NOMO-1 treated with dmso at 0.1 percent for 144 hours (cell line): Measurements from ENCODE around the gene MACROD2.

ENCODE experiments used
- DNase-seq: peaks from one replicate; lab custom pipeline; 2025; ENCODE audit not compliant: unreplicated experiment; lab: John Stamatoyannopoulos, UW

The MACROD2 gene

DNA sequence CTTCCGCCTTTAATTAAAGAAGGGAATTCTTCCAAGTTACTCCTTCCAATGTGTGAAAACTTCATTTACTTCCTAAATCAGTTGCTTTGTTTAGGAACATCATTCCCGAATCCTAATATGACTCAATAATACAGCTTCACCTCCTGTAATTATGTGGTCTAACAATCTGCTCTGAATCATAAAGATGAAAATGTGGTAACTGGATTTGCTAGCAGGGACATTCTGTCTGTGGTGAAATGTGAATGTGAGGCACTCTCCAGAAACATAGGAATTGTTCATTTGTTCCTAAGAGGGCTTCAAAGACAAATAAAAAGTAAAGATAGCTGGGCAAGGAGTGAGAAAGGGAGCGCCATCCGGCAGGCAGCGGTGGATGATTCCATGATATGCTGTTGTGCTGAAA, 1899.8 kb downstream of the MACROD2 start:
- DNase-seq: no peak

DNA sequence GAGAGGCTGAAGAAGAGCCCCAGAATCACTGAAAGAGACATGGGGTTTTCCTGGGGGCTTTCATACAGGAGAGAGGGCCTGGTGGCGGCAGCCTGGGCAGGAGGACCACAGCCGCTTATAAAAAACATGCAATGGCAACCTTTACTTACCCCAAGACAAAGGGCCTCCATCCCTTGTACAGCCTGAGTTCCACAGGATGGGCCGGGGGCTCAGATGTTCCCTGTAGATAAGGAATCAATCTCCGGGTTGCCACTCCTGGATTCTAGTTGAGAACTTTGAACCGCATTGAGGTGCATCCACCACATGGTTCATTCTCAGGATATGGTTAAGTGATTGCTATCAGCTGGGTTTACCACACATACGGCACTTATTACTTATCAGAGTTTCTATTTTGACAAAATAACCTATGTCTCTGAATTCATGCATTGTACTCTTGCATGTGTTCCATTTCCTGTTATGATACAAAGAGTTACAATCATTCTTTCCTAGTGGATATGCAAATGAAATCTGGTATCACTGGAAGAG, 1900.3 kb downstream of the MACROD2 start:
- DNase-seq: no peak

DNA sequence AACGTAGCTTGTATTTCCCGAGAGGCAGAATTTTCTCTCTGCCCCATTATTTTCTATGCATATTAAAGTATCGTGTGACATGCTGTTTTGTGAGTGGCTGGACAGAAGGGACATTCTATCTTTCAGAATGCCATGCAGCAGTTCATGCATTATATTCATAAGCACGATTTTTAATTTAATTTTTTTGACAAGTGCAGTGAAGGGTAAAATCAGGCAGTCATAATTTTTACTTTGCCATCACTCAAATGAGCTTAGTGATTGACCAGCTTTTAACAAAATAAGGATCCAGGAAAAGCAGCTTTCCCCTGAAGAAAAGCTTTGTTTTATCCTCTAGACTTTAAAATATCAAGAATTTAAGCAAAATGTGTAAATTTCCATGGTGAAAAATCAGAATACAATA, 1904.7 kb downstream of the MACROD2 start:
- DNase-seq: no peak

DNA sequence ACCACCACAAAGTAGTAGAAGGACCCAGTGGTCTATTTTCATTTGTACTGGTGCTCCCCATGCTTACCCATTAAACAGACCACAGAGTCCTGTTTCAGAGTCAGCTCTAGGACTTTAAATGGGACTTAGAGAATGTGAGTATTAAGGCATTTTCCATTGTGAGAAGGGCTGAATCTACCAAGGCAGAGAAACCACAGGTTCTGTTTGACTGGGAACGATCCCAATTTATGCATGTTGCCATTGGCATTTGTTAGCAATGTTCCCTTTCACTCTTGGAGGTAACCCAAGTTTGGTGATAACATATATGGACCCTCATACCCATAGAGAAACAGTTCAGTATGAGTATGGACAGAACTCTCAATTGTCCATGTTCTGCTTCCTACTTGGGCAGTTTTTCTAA, 1905.1 kb downstream of the MACROD2 start:
- DNase-seq: no peak

DNA sequence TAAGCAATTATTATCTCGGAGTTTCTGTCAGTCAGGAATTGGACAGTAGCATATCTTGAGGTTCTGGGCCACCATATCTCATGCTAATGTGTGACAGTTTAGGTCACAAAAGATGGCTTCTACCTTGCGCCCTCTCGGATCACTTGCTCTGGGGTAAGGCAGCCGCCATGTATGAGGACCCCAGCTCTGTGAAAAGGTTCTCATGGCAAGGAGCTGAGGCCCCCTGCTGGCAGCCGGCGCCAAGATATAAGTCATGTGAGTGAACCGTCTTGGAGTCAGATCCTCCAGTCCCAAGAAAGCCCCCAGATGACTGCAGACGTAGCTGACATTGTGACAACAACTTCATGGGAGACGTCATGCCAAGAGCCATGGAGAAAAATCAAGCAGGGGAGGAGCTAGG, 1907.2 kb downstream of the MACROD2 start:
- DNase-seq: no peak

DNA sequence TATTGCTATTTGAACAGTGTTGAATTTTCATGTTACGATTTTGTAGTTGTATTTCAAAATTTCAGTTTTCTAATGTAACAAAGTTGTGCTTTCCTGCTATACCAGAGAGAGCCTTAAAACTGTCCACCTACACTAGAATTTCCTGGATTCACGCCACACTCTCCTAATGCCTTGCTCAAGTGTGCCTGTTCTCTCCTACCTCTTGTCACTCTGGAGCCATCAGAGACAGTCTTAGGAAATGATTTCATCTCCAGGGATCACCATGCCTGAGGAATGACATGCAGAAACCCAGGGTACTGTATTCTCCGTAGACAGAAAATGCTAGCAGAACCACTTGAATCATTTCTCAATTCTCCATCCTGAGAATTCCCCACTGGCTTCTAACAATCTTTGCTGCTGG, 1910.3 kb downstream of the MACROD2 start:
- no peak for DNase-seq

DNA sequence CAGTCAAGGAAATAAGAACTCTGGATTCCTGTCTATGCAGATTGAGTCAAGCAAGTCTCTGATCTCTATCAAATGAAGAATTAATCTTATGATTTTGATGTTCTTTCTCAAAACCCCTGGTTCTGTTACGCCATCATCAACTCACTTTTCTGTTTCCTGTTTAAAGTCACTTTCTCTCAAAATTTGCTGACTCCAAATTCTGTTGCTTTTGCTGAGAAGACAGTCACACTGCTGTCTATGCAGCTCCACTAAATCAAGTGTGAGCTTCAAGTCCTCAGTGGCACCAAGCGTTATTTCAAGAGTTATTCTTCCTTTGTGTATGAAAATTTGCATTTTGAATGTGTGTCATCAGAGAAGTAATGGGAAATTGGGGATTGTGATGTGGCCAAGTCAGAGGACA, 1914.7 kb downstream of the MACROD2 start:
- no peak for DNase-seq

DNA sequence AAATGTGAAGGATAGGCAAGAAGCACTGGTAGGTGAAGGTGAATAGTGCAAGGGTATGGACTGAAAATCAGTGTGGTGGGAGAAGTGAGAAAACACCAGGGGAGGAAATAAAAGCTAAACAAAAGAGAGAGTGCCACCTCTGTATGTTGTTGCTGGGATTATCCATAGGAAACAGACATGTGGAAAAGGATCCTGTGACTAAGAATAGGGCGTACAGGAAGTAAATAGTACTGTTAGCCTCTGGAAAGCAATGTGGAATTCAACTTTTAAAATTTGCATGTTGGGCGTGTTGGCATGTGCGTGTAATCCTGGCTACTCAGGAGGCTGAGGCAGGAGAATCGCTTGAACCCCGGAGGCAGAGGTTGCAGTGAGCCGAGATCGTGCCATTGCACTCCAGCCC, 1916.3 kb downstream of the MACROD2 start:
- no peak for DNase-seq

DNA sequence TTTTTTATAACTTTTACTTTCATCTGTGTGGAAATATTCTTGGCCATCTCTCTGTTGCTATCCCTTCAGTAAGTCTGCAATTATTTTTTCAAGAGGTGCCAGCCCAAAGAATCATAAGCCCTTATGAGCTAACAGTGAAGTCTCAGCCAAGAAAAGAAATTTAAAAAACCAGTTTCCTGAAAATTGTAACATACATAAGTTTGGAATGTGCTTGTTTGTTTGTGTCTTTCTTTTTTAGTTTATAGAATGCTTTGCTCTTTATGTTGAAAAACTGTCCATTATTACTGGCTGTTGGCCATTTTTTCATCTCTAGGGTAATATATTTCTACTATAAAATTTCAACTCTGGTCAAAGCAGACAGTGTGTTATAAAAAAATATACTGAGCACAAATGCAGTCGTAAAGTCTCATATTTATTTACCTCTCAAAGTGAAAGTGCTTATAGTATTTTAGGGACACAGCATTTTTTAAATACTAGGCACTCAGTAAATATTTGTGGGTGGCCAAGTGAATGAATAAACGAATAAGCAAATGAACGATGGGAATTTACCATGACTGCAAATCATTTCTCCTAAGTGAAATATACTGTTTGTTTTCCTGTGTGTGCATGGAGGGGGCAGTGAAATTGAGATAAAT, 1918.2 kb downstream of the MACROD2 start:
- DNase-seq: no peak

DNA sequence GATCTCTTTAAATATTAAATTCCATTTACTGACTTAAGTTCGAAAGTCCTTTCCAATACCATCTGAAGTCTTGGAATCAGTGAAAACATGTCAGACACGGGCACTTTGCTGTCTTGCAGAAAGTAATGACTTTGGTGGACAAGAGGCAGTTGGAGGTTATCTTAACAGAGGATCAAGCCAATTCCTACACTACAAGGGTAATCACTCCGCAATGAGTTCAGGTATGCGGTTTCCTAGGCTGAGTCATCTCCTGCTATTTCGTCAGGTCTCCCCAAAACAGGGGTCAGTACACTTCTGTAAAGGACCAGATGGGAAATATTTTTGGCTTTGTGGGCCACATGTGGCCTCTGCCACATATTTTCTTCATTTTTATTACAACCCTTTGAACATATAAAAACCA, 1921.3 kb downstream of the MACROD2 start:
- no peak for DNase-seq

DNA sequence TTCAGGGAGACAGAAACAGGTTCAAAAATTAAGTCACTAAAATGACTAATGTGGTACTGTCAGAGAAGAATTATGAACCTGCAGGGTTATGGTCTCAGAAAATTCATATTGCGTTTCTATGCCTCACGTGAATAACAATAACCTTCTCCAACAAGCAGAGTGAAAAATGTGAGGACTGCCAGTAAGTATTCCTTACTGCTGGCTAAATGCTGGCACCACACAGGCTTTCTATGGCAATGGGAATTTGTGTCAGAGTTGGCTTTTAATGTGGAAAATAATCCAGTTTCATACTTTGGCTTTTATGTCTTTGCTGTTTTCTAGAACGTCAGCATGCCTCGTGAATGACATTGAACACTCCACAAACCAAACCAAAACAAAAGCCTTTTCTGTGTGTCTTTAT, 1922.0 kb downstream of the MACROD2 start:
- DNase-seq: no peak

DNA sequence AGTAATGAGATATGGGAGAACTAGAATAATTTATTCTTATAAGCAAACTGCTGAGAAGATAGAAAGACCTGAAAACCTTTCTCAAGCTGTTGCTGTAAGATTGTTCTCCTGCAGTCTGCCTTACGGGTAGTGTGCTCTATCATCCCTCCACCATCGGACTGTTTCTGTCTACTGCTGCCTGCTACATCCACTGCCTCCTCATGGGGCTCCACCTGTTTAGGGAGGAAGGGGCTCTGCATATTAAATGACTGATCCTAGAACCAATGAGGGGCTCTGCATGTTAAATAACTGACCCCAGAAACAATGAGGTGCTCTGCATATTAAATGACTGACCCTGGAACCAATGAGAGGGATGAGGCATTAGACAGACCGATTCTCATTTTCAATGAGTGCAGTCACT, 1923.3 kb downstream of the MACROD2 start:
- no peak for DNase-seq

DNA sequence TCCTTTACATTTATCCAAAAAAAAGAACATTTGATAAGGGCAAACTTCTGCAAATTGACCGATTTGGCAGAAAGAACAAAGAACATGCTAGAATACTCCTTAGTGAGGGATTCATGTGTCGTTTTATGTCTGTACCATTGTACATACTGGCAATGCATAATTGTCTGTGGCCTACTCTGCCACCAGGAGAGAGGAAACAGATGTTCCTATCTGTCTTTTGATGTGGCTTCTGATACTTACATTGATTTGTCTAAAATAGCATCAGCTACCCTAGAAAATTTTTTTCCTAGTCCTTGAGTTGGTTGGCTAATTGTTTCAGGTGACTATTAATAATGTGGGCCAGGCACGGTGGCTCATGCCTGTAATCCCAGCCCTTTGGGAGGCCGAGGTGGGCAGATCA, 1923.8 kb downstream of the MACROD2 start:
- DNase-seq: no peak

DNA sequence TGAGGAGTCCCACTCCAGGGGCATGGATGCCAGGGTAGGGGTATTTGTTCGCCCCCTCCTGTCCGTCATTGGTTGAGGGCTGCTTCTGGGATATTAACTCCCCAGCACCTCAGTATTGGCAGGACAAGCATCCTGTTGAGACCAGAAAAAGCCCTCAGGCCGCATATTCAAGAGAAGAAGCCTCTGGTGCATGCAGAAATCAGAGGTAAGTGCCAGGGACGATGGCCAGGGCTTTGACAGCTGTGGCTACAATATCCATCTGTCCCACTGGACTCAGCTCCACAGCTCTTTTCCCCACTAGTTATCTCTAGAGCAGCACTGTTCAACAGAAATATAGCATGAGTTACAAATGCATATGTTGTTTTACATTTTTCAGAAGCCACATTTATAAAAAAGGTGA, 1926.6 kb downstream of the MACROD2 start:
- no peak for DNase-seq

DNA sequence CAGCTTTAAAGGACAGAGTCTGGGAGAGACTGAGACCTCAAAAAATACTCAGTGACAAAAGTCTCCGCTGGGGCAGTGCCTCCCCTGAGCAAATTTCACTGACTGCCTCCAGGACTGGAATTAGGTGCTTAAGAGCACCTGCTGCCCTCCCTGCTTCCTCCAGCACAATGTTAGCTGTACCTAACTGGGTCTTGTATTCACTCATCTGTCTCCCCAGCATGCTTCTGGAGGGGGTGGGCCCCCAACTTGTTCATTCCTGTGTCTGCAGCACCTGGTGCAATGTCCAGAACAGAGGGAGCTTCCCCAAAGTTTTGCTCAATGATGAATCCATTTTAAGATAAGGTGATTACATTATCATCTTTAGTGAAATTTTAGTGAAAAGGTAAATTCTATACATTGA, 1927.2 kb downstream of the MACROD2 start:
- DNase-seq: no peak

DNA sequence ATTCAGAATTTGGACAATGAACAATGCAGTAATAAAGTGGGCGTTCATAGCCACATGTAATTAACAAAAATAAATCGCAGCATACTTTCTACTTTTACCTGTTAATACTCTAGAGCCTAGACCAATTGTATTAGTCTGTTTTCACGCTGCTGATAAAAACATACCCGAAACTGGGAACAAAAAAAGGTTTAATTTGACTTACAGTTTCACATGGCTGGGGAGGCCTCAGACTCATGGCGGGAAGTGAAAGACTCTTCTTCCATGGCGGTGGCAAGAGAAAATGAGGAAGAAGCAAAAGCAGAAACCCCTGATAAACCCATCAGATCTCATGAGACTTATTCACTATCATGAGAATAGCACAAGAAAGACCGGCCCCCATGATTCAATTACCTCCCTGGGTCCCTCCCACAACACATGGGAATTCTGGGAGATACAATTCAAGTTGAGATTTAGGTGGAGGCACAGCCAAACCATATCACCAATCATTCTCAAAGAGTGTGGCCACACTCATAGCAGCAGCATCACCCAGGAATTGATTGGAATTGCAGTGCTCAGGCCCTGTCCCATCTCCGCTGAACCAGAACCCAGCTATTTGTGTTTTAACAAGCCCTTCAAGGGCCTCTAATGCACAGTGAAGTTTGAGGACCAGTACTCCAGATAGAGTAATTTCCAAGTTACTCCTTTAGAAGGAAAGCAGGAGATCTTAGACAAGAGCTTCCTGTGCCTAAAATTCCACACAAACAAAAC, 1927.9 kb downstream of the MACROD2 start:
- no peak for DNase-seq

DNA sequence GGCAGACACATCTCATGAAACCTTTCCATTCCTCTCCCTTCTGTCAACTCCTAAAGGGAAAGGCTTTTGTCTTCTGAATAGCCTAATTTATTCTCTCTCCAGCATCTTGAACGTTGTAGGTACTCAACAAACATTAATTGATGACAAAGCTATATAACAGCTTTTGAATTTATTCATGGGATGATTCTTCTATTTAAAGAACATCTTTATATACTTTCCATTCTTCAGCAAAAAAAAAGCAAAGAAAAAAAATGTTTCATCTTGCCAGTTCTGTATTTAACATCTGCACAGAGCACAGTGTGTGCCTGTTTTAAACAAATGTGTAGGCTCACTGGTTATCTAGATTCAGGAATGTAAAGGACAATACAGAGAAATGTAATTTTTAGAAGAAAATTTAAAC, 1929.2 kb downstream of the MACROD2 start:
- no peak for DNase-seq

DNA sequence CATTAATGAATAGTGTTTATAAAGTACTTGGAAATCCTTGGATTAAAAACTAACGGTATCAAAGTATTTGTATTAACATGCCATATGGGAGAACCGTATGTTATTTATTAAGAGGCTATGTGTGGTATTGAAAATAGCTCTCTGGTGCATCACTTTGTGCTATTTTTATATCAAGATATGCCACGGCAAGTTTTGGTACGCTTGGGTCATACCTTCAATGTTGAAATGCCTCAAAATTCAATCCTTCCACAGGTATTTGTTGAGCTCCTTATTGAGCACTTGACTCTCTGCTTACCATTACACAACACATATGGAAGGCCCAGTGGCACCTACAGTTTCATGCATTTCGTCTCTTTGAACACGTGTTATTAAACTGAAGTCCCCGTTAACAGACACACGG, 1930.1 kb downstream of the MACROD2 start:
- DNase-seq: no peak

DNA sequence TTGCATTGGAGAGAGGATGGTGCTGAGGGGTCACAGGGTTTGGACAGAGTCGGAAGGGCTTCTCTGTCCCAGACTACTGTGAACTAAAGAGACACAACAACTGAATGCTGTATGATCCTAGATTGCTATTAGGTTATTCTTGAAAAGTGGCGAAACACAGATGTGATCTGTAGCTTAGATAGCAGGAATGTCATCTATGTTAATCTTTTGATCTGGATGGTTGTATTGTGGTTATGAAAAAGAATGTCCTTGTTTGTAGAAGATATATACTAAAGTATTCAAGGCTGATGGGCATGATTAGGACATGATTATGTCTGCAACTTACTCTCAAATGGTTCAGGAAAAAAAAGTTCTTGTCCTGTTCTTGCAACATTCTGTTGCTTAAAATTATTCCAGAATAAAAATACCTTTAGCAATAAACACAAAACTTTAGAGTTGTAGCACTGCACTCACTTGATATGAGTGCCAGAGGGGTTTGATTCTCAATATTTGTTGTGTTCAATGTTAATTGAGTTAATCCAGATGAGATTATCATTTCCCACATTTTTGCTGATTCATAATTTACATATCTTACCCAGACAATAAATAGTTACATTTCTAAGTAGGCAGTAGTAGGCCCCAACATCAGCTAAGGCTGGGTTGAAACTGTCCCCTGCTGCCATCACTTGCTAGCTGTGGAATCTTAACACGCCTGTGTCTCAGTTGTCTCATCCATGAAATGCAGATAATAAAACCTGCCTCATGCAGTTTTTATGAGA, 1932.8 kb downstream of the MACROD2 start:
- no peak for DNase-seq

DNA sequence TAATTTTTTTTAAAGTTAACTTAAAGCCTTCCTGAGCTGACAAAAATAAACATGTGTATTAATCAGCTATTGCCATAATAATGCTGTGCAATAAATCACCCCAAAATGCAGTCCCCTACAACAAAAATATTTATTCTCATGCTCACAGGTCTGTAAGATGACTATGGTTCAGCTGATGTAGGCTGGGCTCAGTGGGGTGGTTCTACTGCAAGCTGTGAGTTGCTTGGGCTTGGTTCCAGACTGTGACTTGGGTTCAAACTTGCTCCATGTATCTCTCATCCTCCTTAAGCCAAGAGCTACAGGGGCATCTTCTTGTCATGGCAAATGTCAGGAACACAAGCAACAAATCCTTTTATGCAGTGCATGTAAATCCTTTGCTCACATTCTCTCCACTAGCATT, 1933.6 kb downstream of the MACROD2 start:
- DNase-seq: no peak

DNA sequence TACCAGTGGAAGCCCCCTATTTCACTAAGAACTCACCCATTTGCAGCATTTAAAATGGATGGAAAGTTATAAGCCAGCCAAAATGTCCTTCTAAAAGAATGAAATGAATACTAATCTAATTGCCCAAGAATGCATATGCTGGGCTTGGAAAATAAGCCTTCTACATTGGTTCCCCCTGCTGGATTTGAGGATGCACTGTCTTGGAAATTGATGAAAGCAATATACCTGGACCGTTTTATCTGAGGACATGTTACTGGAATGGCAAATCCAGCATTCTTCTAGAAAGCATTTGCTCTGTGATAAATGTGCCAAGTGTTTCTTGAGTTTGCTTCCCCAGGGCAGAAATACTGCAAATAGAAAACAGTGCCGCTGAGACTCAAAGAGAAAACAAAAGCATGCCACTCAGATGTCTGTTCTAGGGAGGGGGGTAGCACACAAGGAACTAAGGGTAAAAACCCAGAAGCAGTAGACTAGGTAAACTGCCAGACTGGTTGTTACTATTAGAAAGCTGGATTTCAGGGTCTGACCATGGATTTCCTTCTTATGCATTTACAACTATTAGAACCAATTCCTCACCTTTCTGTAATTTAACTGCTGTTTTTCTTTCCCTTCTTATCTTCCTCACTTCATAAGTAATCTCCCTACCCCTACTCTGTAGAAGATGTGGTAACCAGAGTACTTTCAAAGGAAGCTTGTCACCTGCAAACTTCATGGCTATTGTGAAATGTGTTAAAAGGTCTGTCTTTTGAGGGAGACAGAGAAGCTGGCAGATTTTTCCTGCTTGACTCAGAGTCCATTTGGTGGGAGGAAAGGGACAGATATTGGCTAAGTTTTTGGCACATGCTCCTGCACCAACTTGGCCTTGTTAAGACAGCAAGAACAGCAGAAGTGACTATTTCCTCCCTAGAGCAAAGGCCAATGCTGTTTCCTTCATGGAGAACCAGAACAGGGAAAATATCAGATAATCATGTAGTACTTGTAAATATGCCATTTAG, 1935.3 kb downstream of the MACROD2 start:
- no peak for DNase-seq
